H9 (cell line): Measurements from ENCODE around the gene RAB3GAP2. TPM values are rescaled to one million over a fixed set of nuclear protein-coding genes. Genes with fewer than 3 reads are reported as not detected.

Experiments
- DNase-seq: peaks from one replicate; pipeline ENCODE4 v3.0.0-alpha.2; 2017
- H2AFZ ChIP-seq: one replicate; pipeline ENCODE4 v1.6.1; 2013; ENCODE audit warnings: mild to moderate bottlenecking, low read length, control low read depth, moderate library complexity
- H2AK5ac ChIP-seq: 2 replicates; pipeline ENCODE4 v1.6.1; 2013; ENCODE audit warnings: low read length, control low read depth, mixed read lengths; ENCODE audit not compliant: insufficient read length
- H2BK120ac ChIP-seq: one replicate; pipeline ENCODE4 v1.6.1; 2013; ENCODE audit warnings: low read depth, mild to moderate bottlenecking, low read length, control low read depth, inconsistent platforms; ENCODE audit not compliant: poor library complexity, severe bottlenecking
- H2BK12ac ChIP-seq: 2 replicates; pipeline ENCODE4 v1.6.1; 2013; ENCODE audit warnings: low read length, control low read depth, mixed read lengths, low read depth; ENCODE audit not compliant: insufficient read length
- H2BK15ac ChIP-seq: 2 replicates; pipeline ENCODE4 v1.6.1; 2013; ENCODE audit warnings: low read depth, low read length, control low read depth
- H2BK20ac ChIP-seq: one replicate; pipeline ENCODE4 v1.6.1; 2013; ENCODE audit warnings: low read depth, mild to moderate bottlenecking, low read length, control low read depth, inconsistent platforms; ENCODE audit not compliant: poor library complexity, severe bottlenecking
- H2BK5ac ChIP-seq: 2 replicates; pipeline ENCODE4 v1.6.1; 2013; ENCODE audit warnings: low read length, control low read depth, mixed read lengths; ENCODE audit not compliant: insufficient read length
- H3K14ac ChIP-seq: 2 replicates; pipeline ENCODE4 v1.6.1; 2013; ENCODE audit warnings: low read length, control low read depth; ENCODE audit not compliant: insufficient read depth
- H3K18ac ChIP-seq: 2 replicates; pipeline ENCODE4 v1.6.1; 2013; ENCODE audit warnings: low read depth, mild to moderate bottlenecking, mixed read lengths, low read length, control low read depth; ENCODE audit not compliant: insufficient read length
- H3K23ac ChIP-seq: 2 replicates; pipeline ENCODE4 v1.6.1; 2013; ENCODE audit warnings: low read length, control low read depth, mixed read lengths, low read depth; ENCODE audit not compliant: insufficient read length
- H3K23me2 ChIP-seq: 2 replicates; pipeline ENCODE4 v1.6.1; 2013; ENCODE audit warnings: low read depth, mild to moderate bottlenecking, mixed read lengths, low read length, control low read depth; ENCODE audit not compliant: insufficient read length, poor library complexity, severe bottlenecking
- H3K27ac ChIP-seq: 2 replicates; pipeline ENCODE4 v1.5.1; 2013; ENCODE audit warnings: low read length, control low read depth, mixed read lengths, low read depth; ENCODE audit not compliant: insufficient read length
- H3K27me3 ChIP-seq: 2 replicates; pipeline ENCODE4 v1.6.1; 2013; ENCODE audit warnings: low read length, control low read depth, inconsistent platforms; ENCODE audit not compliant: insufficient read depth
- H3K4ac ChIP-seq: 2 replicates; pipeline ENCODE4 v1.6.1; 2013; ENCODE audit warnings: low read depth, mild to moderate bottlenecking, control low read depth, inconsistent platforms, low read length, moderate library complexity
- H3K4me1 ChIP-seq: 2 replicates; pipeline ENCODE4 v1.6.1; 2013; ENCODE audit warnings: low read length, control low read depth, inconsistent platforms; ENCODE audit not compliant: insufficient read depth
- H3K4me2 ChIP-seq: 2 replicates; pipeline ENCODE4 v1.6.1; 2013; ENCODE audit warnings: low read length, control low read depth, mixed read lengths; ENCODE audit not compliant: insufficient read length, insufficient read depth
- H3K56ac ChIP-seq: 2 replicates; pipeline ENCODE4 v1.6.1; 2013; ENCODE audit warnings: low read depth, mild to moderate bottlenecking, mixed read lengths, low read length, control low read depth; ENCODE audit not compliant: insufficient read length
- H3K79me1 ChIP-seq: 2 replicates; pipeline ENCODE4 v1.6.1; 2013; ENCODE audit warnings: low read depth, mild to moderate bottlenecking, moderate library complexity, low read length, control low read depth, inconsistent platforms; ENCODE audit not compliant: insufficient read depth, poor library complexity, severe bottlenecking
- H3K79me2 ChIP-seq: 2 replicates; pipeline ENCODE4 v1.6.1; 2013; ENCODE audit warnings: low read length, control low read depth, inconsistent platforms; ENCODE audit not compliant: insufficient read depth
- H3K9ac ChIP-seq: 2 replicates; pipeline ENCODE4 v1.6.1; 2013; ENCODE audit warnings: low read length, control low read depth, mixed read lengths; ENCODE audit not compliant: insufficient read length; ENCODE audit errors: extremely low read depth
- H3K9me3 ChIP-seq: one replicate; pipeline ENCODE4 v1.6.1; 2013; ENCODE audit warnings: low read depth, low read length, inconsistent platforms; ENCODE audit not compliant: control insufficient read depth
- H3T11ph ChIP-seq: one replicate; pipeline ENCODE4 v1.6.1; 2013; ENCODE audit warnings: mild to moderate bottlenecking, low read length, control low read depth, inconsistent platforms
- H4K20me1 ChIP-seq: one replicate; pipeline ENCODE4 v1.6.1; 2013; ENCODE audit not compliant: control insufficient read depth, insufficient read length, insufficient read depth
- H4K5ac ChIP-seq: 2 replicates; pipeline ENCODE4 v1.6.1; 2013; ENCODE audit warnings: low read depth, mild to moderate bottlenecking, mixed read lengths, low read length, control low read depth; ENCODE audit not compliant: insufficient read length
- H4K8ac ChIP-seq: replicated peaks from 2 replicates; pipeline ENCODE4 v1.6.1; 2013; ENCODE audit warnings: low read length, control low read depth, mixed read lengths, low read depth; ENCODE audit not compliant: insufficient read length
- H4K91ac ChIP-seq: 2 replicates; pipeline ENCODE4 v1.6.1; 2013; ENCODE audit warnings: low read depth, mild to moderate bottlenecking, moderate library complexity, mixed read lengths, low read length, control low read depth; ENCODE audit not compliant: insufficient read length
- H3K27ac Mint-ChIP-seq, 3 experiments: 2 replicates in 2 of 3; 3 replicates in 1 of 3; pipeline ENCODE4 v1.8.0; 2020 to 2021; ENCODE audit warnings: mixed read lengths in 3 of 3, mild to moderate bottlenecking in 1 of 3, moderate library complexity in 1 of 3
- H3K27me3 Mint-ChIP-seq: 2 replicates; pipeline ENCODE4 v1.8.0; 2021; ENCODE audit warnings: low read depth, mild to moderate bottlenecking, moderate library complexity, mixed read lengths
- H3K36me3 Mint-ChIP-seq, 3 experiments: 2 replicates in 2 of 3; 3 replicates in 1 of 3; pipeline ENCODE4 v1.8.0; 2020 to 2021; ENCODE audit warnings: low read depth in 3 of 3, mixed read lengths in 3 of 3; ENCODE audit not compliant: insufficient read depth in 1 of 3
- H3K4me1 Mint-ChIP-seq, 2 experiments: 2 replicates each; pipeline ENCODE4 v1.8.0; 2020; ENCODE audit warnings: mixed read lengths in 2 of 2
- H3K4me3 Mint-ChIP-seq, 2 experiments: 2 replicates in 1 of 2; 3 replicates in 1 of 2; pipeline ENCODE4 v1.8.0; 2020 to 2021; ENCODE audit warnings: mild to moderate bottlenecking in 2 of 2, mixed read lengths in 2 of 2, moderate library complexity in 1 of 2
- H3K9me3 Mint-ChIP-seq, 2 experiments: 2 replicates in 1 of 2; 3 replicates in 1 of 2; pipeline ENCODE4 v1.8.0; 2020; ENCODE audit warnings: mild to moderate bottlenecking in 2 of 2, mixed read lengths in 2 of 2, moderate library complexity in 1 of 2
- WGBS: extraction: QIAGEN DNeasy Blood & Tissue Kit; methylation state at CpG from one replicate; pipeline ENCODE4 v1.1.7; 2013; ENCODE audit warnings: missing lambda C conversion rate, low lambda C conversion rate, mixed read lengths; ENCODE audit not compliant: insufficient read length; ENCODE audit errors: extremely low coverage; 5-methylcytosine and 5-hydroxymethylcytosine counted together
- total RNA-seq: library from RNA; stranded (reverse); gene quantifications from 2 replicates; pipeline ENCODE4 v1.2.1, GENCODE V29; 2021
- TF ChIP-seq, protein P1 (sequence below): fragments of 200-600 bp; sonication (generic); conservative IDR thresholded peaks from 3 replicates; pipeline ENCODE4 v1.8.0; 2021; ENCODE audit warnings: antibody characterized with exemption, mild to moderate bottlenecking

Gene RAB3GAP2
- total RNA-seq, 1 experiment from 2014 or later: 48.3 TPM

DNA sequence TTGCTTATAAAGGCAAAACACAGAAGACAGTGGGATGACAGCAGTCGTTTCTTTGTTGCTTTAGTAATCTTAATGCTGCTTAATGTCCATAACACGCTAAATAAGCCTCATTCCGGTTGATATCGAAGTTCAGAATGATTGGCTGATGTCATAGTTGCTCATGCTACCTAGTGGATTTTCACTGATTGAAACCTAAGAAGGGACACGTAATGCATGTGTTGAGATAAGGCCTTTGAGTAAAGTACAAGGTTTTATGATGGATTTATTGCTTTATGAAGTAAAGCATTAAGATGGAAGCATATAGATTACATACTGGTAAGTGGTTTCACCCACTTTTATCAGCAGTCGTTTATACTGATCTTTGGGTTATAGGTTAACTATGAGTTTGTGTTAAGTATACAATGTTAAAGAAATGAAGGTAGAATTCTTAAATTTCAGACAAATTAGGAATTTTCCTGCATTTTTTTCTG lies 153.2 kb downstream of the RAB3GAP2 start:
- H3K4ac ChIP-seq: no peak overlapping the region
- Mint-ChIP-seq H3K27ac (no peak overlapping the region), H3K36me3 (peaks cover 3 to 30% (median 18%) of the 10 kb centered on the region in 3 experiments; a peak in 6 of 7 replicates), H3K4me1 (no peaks in the 10 kb centered on the region), H3K27me3 (no peaks in the 10 kb centered on the region), H3K4me3 (no peak overlapping the region), H3K9me3 (no peaks in the 10 kb centered on the region)
- no peaks in the 10 kb centered on the region for H4K20me1 ChIP-seq
- H4K8ac ChIP-seq: no peak overlapping the region
- no peak overlapping the region for H3K27ac ChIP-seq
- no peaks in the 10 kb centered on the region for H3K79me2 ChIP-seq
- H4K91ac ChIP-seq: no peak overlapping the region
- WGBS: no CpG with 5 or more reads among the region's 6 CpGs
- no peaks in the 10 kb centered on the region for H3K9me3 ChIP-seq
- H3K23ac ChIP-seq: no peak overlapping the region
- no peak overlapping the region for H3T11ph ChIP-seq
- DNase-seq: no peak
- H2BK5ac ChIP-seq: no peak overlapping the region
- H2AK5ac ChIP-seq: no peak overlapping the region
- H2BK15ac ChIP-seq: no peak overlapping the region
- H3K14ac ChIP-seq: no peak overlapping the region
- H2BK20ac ChIP-seq: no peak overlapping the region
- no peak overlapping the region for H2AFZ ChIP-seq
- TF ChIP-seq, protein P1, sequence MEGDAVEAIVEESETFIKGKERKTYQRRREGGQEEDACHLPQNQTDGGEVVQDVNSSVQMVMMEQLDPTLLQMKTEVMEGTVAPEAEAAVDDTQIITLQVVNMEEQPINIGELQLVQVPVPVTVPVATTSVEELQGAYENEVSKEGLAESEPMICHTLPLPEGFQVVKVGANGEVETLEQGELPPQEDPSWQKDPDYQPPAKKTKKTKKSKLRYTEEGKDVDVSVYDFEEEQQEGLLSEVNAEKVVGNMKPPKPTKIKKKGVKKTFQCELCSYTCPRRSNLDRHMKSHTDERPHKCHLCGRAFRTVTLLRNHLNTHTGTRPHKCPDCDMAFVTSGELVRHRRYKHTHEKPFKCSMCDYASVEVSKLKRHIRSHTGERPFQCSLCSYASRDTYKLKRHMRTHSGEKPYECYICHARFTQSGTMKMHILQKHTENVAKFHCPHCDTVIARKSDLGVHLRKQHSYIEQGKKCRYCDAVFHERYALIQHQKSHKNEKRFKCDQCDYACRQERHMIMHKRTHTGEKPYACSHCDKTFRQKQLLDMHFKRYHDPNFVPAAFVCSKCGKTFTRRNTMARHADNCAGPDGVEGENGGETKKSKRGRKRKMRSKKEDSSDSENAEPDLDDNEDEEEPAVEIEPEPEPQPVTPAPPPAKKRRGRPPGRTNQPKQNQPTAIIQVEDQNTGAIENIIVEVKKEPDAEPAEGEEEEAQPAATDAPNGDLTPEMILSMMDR: no peak
- no peak overlapping the region for H2BK120ac ChIP-seq
- H3K18ac ChIP-seq: no peak overlapping the region
- no peak overlapping the region for H3K56ac ChIP-seq
- H4K5ac ChIP-seq: no peak overlapping the region
- H2BK12ac ChIP-seq: no peak overlapping the region
- no peaks in the 10 kb centered on the region for H3K23me2 ChIP-seq
- no peak overlapping the region for H3K4me2 ChIP-seq
- no peak overlapping the region for H3K9ac ChIP-seq
- no peaks in the 10 kb centered on the region for H3K4me1 ChIP-seq
- no peaks in the 10 kb centered on the region for H3K27me3 ChIP-seq
- H3K79me1 ChIP-seq: no peaks in the 10 kb centered on the region
